ENCODE measurements around the gene TMEM18.

Gene TMEM18

DNA sequence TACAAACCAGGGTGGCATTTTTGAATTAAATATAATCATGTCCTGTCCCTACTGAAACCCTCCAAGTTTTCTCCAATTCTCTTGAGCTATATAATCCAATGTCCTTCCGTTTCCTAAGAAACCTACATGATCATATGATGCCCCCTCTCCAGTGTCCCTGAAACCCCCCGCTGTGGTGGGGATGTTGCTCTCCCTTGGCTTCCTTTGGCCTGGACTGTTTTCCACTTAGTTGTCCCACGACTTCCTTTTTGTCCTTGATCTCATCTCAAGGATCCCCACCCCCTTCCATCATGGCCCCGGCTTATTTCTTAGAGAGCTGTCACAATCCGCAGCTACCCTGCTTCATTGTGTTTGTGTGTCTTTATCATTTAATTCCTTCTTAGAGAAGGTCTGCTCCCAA lies 43.8 kb downstream of the TMEM18 start:
- no peak for DNase-seq (ENCODE audit: low spot score)

DNA sequence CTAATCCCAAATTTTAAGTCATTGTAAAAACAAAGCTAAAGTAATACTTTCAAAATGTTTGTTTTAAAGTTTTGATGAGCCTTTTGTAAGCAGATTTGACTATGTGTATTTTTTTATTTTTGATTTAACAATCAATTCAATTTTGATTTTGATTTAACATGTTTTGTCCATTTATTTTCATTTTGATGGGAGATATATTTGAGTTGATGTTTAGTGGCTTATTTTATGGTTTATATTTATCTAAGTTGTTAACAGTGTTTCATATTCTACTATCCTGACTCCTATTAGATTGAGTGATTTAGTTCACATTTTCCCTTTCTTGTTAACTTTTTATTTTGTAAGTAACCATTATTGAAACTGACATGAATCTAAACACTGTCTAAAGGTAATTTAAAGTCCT lies 44.7 kb downstream of the TMEM18 start:
- no peak for DNase-seq (ENCODE audit: low spot score)

DNA sequence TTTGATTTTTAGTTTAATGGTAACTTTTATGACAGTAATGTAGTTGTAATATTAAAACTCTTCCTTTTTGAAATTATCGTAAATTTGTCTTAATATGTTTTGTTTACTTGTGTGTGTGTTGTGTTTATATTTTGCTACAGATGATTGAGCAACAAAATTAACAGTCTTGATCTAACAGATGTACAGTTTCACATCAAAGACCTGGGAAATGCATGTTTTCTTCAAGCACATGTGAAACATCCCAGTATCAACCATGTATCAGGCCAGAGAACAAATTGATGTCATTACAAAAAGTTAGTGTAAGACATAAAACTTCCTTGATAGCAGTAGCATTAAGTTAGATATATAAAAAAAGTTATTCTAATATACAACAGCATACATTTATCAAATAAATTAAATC lies 45.5 kb downstream of the TMEM18 start:
- DNase-seq (ENCODE audit: low spot score), result no peak

DNA sequence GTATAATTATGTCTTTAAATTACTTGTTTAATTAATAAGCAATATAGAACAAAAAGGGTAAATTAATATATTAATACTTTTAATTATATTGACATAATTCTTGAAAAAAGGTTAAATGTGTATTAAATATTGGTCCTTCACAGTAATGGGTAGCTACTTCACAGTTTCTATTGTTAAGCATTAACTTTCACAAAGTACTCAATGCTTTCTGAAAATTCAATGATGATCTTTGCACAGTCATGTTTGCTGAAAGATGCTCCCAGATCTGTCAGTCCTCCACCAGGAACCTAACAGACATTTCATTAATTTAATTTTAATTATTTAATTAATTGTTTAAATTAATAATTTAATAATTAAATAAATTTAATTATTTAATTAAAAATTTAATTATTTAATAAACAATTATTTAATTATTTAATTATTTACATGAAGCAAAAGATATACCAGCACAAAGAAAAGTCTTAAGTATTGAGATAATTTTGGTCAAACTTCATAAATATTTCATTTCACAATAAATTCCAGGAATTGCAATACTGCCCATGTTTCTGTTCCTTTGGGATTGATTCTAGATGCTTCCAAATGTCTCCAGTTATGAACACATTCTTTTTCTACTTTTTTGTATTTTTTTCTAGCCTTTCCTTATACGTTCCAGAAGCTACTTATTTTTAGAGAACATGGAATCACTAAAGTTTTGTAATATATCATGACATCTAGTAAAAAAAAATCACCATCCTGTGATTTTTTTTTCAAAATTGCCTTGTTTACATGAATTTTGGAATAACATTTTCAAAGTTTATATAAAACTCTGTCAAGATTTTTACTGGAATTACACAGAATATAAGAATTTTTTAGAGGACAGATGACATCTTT lies 46.5 kb downstream of the TMEM18 start:
- DNase-seq (ENCODE audit: low spot score), result no peak

DNA sequence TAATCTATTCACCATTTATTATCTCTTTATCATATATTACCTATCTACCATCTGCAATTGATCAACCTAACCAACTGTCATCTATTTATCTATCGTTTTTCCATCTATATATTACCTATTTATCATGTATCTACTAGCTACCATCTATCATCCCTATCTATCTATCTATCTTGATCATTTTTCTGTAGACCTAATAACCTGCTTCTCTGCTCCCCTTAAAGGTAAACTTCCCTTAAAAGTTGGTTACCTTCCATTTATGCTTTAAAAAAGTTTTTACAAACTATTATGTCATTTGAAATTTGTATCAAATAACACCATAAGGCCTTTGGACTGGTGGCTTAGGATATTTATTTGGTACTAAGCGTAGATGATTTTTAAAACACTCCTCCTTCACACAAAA lies 47.2 kb downstream of the TMEM18 start:
- DNase-seq (ENCODE audit: low spot score), result no peak

DNA sequence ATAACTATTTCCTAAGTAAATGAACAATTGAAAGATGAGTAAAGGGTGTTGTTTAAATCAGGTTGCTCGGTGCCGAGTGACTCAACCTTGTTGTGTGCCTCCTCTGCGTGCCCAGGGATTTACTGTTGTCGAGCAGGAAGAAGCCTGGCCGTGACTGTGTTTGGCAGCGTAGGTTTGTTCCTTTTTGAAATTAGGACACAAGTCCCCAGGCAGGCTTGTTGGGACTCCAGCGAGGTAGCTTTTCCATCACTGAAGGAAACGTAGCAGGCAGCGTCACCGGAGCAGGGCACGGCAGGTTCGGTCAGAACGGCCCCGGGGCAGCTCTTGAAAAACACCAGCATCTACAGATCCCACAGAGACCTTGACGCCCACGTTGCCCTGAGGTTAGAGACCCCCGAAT lies 48.6 kb downstream of the TMEM18 start:
- peak; percentile 83 for DNase-seq (ENCODE audit: low spot score)

DNA sequence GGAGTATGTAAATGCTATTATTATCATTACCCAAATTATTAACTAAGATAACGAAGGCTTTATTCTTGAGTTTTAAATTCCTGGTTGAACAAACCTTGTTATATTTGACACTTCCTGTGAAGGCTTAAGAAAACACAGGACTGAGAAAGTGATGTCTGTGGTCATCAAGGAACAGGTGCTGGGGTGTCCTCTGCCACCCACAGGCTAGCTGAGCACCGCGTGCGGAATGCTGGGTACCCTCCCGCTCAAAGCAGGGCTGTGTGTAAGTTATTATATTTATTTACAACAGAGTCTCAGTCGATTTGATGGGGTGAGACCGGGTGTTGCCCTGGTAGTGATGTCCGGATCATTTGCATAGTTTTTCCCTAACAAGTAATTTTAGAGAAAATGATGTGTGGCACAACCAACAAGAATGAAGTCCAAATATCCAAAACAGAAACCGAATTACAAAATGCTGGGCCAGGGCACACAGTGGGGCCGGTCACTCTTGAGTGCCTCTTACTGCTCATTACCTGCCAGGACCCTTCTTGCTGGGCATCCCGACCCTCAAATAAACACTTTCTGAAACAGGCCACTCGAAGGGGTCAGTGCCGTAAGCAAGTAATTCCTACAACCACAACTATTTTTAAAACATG lies 49.2 kb downstream of the TMEM18 start:
- DNase-seq (ENCODE audit: low spot score), result no peak

DNA sequence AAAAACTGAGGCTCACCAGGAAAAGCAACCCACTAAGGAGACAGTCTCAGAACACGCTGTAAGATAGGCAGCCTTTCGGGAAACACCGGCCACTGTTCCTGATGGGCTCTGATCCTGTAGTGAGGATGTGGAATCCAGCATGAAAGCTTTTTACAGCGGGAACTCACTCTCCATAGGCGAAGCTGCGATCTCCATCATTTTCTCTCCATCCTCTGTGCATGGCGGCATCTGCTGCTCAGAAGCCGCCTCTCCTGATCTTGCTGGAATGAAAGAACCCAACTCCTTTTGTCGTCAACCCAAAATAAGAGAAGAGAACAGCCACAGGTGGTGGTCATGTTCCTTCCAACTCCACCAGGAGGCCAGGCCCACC lies 49.9 kb downstream of the TMEM18 start:
- no peak for DNase-seq (ENCODE audit: low spot score)

DNA sequence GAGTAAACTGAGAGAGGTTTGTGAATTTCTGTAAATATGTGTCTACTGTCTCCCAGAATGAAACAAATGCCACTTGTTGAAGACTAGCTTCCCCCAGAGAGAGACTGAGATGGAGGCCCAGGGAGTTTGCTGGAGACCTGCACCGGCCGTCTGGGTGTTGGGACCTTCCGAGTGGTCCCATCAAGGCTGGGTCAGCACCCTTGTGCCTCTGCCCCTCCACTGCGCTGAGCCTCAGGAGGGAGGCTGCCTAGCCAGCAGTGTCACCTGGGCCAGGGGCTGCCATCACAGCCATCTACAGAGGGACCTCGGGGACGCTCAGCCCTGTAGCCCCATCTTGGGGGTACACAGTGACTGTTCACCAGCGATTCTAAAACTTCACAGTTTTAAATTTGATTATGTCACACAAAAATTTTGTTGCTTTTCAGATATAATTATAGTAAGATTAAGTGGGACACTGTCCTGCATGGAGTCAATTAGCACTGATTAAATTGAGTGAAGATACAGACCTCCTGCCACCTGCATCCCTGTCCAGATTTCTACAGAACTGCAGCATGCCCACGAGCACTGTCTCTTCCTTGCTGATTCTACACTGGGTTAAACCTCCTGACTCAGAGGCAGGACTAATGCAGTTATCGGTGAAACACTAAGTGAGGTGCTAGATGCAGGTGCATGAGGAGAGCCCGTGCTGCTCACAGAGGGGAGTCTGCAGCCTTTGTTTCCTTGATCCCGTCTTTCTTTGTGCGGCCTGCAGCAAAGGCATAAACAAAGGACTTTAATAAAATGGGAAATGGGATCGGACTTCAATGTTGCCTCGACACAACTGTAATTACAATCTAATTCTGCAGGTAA lies 50.5 kb downstream of the TMEM18 start:
- no peak for DNase-seq (ENCODE audit: low spot score)

DNA sequence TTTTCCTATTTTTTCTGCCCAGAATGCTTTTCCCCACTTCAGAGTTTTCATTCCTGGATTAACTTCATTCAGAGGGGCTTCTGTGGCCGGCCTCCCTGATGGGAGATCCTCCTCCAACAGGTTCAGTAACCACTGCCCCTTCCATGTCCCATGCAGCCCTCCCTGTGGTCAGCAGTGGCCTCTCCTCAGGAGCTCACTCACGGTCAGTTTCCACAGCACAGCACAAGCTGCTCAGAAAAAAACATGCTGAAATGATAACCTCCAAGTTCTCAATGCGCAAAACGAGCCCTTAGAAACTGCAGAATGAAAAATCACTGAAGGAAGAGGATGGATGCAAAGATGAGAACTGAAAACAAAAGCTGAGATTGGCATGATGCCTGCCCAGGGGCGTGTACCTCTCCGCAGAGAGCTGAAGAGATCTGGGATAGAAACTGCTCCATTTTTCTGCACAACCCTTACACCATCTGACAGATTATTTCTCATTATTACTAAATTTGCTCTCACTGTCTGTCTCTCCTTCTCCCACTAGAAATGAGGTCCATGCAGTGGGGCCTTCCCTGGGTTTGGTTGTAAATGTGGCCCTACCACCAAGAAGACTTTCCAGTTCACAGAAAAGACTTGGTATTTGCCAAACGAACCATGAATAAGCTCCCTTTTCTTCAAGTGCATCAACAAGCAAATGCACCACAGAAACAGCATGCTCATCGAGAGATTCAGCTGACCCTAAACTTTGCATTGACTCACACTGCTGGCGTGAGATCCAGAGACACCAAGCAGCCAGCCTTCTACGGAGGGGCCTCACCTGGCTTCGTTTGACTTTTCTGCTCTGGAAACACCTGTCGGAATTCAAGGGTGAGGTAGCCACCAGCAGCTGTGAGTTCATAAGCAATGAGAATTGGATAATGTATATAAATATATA lies 51.5 kb downstream of the TMEM18 start:
- no peak for DNase-seq (ENCODE audit: low spot score)

DNA sequence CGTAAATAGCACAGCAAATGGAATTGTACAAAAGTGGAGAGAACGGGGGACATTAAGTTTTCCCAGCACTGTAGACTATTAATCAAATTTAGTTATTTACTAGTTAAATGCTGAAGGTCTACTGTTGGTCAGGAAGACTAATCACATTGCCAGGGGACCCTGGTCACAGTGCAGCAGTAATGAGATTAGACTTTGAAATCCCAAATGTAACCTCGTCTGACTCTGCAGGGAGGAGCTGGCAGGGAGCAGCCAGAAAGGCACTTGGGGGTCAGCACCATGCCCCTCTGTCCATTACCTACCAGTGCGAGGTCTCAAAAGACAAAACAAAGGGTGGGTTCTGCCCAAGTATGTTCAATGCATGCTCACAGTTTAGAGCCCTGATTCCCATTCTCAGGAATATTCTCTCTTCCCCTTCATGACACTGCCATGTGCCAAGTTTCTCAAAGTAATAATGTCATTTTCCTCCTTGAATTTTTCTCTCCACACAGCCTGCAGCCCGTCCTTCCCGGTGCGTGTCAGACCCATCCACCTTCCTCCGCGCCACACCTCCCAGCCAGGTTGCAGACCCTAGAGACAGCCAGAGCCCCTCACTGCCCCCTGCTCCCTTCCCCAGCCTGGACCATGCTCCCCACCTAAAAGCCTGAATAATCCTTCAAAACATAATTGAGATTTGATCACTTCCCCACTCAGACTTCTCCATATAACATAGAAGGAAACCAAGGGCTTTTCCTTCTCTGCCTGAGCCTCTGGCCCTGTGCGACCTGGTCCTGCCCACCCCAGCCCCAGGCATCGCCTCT lies 52.5 kb downstream of the TMEM18 start:
- DNase-seq (ENCODE audit: low spot score), result no peak

DNA sequence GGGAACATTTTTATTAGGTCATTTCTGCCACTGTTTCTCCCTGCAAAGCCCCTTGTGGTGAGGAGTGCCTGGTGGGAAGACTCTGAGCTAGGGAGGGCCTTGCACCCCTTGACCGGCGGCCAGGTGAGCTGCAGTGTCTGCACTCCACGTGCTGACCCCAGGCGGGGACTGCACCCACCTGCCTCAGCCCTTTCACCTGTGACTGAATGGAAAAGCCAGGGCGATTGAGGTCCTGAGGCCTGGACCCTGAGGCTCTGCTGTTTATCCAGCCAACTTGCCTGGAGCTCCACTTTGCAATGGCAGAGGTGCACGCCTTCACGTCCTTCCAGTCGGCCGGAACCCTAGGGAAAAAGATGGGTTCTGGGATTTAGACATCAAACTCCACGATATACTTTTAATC lies 53.1 kb downstream of the TMEM18 start:
- no peak for DNase-seq (ENCODE audit: low spot score)

DNA sequence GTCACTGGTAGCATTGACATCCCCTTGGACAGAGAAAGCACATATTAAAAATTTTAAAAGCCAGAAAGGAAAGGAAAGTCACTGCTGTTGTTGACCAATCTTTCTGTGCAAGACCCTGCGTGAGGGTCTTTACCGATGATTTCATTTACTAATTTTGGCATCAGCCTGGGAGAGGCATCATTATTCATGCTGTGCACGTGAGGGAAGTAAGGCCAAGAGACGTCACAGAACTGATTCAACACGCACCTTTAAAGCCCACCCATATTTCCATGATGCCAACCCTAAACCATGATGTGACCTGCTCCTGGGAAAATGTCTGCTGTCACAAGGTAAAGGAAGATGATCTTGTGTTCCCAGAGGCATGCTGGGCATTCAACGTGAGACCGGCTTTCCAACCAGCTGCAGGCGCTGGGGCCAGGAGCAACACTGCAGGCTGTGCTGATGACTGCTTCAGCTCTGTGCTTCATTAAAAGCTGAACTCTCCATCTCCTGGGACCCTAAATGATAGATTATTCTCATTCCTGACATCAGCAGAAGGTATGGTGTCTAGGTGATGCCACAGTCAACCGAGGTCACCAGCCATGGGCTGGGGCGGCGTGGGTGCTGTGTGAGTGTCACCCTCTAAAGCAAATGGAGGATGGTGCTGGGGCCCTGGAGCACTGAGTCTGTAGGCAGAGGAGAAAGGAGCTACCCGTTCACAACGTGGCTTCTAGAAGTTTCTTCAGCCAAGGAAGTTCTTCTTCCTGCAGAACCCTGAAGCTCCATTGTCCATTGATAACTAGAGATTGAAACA lies 53.9 kb downstream of the TMEM18 start:
- no peak for DNase-seq (ENCODE audit: low spot score)

DNA sequence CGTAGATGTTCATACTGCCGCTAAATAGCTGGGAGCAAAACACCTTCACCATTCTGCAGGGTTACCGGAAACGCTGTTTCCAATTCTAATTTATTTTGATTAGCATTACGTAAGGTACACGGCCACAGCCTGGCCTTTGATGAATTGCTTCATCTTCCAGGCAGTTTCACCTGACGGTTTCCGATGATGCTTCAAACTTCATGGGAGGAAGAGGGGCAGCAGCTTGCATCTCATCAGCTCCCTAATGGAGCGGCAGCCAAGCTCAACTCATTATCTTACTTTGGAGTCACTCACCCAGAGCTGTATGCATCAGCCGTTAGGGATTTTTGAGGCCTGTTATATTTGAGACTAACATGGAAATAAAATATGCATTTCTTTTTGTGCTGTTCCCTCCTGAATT lies 54.8 kb downstream of the TMEM18 start:
- no peak for DNase-seq (ENCODE audit: low spot score)

DNA sequence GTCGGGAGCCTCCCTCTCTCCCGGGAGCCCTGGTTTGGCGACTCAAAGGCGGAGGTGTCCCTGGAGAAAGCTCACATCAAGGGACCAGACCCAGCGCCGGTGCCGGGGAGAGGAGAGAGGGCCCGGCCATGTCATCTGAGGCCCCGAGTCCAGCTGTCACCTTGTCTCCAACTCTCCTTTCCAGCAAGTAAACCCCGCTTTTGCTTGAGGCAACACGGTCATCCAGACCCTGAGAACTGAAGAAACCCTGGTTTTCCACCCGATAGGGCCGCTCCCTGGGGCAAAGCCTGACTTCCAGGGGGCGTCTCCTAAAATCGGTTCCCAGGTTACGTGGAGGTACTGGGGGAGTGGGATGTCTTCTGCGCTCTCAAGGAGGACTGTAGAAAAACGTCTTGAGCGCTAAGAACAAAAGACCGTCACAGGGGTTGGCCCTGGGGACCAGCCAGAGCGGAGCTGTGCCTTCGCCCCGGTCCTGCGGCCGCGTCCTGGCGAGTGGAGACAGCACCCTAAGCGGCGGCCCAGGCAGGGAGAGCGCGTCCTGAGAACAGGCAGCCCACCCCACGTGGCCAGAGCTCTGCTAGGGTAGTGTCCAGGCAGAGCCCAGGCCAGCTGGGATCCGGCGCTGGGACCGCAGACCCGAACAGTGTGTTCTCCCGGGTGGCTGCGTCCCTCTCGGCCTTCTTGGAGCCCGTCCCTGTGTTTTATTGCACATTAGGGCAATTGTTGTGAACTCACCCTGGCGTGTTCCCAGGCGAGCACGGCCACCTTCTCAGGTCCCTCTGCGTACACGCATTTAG lies 55.7 kb downstream of the TMEM18 start:
- no peak for DNase-seq (ENCODE audit: low spot score)

DNA sequence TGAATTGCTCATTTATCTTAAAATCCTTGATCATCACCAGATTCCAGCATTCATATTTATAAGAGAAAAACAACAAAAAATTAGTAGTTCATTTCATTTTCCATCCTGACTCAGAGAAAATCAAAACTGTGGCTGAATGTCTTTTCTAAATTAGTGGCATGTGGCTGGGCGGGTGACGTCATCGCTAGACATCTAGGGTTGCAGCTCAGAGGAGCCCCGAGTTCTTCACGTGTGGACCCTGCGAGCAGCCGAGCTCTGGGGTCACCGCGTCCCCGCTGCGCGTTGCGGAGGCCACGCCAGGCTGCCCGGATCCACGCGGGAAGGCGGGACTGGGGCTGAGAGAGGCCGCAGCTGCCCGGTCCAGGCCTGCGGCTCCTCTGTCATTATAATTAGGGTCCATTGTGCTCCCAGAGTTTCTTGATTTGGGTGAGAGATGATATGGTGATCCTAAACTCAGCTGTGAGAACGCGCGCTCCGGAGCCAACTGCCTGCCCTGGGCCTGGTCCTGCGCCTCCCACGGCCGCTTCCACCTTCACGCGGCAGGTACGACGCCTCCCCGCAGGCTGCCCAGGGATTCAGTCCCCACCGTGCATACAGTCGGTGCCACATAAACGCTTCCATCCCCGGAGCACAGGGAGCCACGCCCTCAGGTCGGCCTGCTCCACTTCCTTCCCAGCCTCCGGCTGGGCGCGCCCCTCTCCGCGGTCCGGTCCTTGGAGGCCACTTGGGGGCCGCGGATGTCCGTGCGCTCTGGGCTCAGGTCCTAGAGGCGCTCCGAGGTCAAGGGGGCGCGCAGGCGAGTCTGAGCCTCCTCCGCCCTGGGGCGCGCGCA lies 56.5 kb downstream of the TMEM18 start:
- DNase-seq (ENCODE audit: low spot score), result no peak

DNA sequence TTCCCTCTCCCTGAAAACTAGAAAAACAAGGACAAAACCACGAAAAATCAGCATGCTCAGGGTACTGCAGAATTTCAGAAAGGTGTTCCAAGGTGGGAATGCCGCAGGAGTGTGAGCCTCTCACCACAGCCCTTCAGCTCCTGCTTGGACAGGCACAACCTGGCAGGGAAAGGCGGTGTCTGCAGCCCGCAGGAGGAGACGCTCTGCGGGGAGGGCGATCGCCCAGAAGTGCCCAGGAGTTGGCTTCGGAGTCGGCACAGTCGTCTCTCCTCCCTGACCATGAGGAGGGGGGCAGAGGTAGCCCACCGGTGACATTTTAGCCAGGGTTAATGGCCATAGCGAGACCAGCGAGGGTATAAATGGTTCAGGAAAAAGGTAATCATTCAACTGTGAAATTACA lies 57.2 kb downstream of the TMEM18 start:
- DNase-seq (ENCODE audit: low spot score), result no peak

DNA sequence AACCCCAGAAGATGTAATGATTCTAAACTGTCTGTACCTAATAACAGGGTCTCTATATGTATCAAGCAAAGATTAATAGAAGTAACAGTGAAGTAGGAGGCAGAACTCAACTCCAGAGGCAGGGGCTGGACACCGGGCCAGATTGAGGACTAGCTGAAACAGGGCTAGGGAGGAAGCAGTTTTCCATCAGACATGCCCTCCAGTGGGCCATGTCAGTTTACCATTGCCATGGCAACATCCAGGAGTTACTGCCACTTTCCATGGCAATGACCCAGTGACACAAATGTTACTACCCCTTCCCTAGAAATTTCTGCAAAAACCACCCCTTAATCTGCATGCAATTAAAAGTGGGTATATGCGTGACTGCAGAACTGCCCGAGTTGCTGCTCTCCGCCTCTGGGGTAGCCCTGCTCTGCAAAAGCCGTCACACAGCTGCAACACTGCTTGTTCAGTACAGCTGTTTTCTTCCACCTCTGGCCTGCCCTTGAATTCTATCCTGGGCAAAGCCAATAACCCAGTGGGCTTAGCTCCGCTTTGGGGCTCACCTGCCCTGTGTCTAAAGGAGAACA lies 58.7 kb downstream of the TMEM18 start:
- DNase-seq (ENCODE audit: low spot score), result no peak
